Keratinocyte (primary cell): Measurements from ENCODE around the gene PPFIBP2. TPM values are rescaled to one million over a fixed set of nuclear protein-coding genes. Genes with fewer than 3 reads are reported as not detected.

Experiments
- DNase-seq: peaks from one replicate; pipeline ENCODE4 v3.0.0-alpha.2; 2011; ENCODE audit warnings: low read depth, missing footprints, low spot score
- FAIRE-seq: peaks from 2 replicates; lab custom pipeline; 2011; peaks lifted over from hg19 to GRCh38; lab: Jason Lieb, UNC
- H2AFZ ChIP-seq: 2 replicates; pipeline ENCODE4 v1.6.0; 2012; ENCODE audit warnings: low read length, control low read depth, inconsistent platforms; ENCODE audit not compliant: control insufficient read depth
- H3K27ac ChIP-seq: 2 replicates; pipeline ENCODE4 v1.5.1; 2011; ENCODE audit warnings: low read length; ENCODE audit not compliant: control insufficient read depth, insufficient read depth
- H3K27me3 ChIP-seq: 3 replicates; pipeline ENCODE4 v1.6.0; 2011; ENCODE audit warnings: low read length; ENCODE audit not compliant: control insufficient read depth, insufficient read depth; ENCODE audit errors: extremely low read depth
- H3K36me3 ChIP-seq, 2 experiments: 2 replicates in 1 of 2; 3 replicates in 1 of 2; pipeline ENCODE4 v1.5.1; 2011; ENCODE audit warnings: low read length in 2 of 2, mild to moderate bottlenecking in 1 of 2; ENCODE audit not compliant: control insufficient read depth in 2 of 2, insufficient read depth in 2 of 2; ENCODE audit errors: extremely low read depth in 1 of 2
- H3K4me1 ChIP-seq: 3 replicates; pipeline ENCODE4 v1.5.1; 2011; ENCODE audit warnings: low read length; ENCODE audit not compliant: control insufficient read depth, insufficient read depth; ENCODE audit errors: extremely low read depth
- H3K4me2 ChIP-seq: 3 replicates; pipeline ENCODE4 v1.6.0; 2011; ENCODE audit warnings: low read depth, low read length; ENCODE audit not compliant: control insufficient read depth, insufficient read depth; ENCODE audit errors: extremely low read depth
- H3K4me3 ChIP-seq, 3 experiments: fragments of 200-600 bp in 1 of 3; sonication (generic) in 1 of 3; 2 replicates in 2 of 3; 3 replicates in 1 of 3; pipeline ENCODE4 v1.5.1; 2011 to 2016; ENCODE audit warnings: low read length in 3 of 3, mild to moderate bottlenecking in 3 of 3, control low read depth in 2 of 3, inconsistent platforms in 1 of 3, low read depth in 1 of 3, mixed read lengths in 1 of 3, mixed run types in 1 of 3, moderate library complexity in 1 of 3; ENCODE audit not compliant: control insufficient read depth in 2 of 3, insufficient read depth in 2 of 3; ENCODE audit errors: extremely low read depth in 1 of 3
- H3K79me2 ChIP-seq: 2 replicates; pipeline ENCODE4 v1.6.0; 2012; ENCODE audit warnings: low read length; ENCODE audit not compliant: control insufficient read depth, insufficient read depth
- H3K9ac ChIP-seq: 3 replicates; pipeline ENCODE4 v1.6.0; 2011; ENCODE audit warnings: low read length; ENCODE audit not compliant: control insufficient read depth, insufficient read depth; ENCODE audit errors: extremely low read depth
- H3K9me1 ChIP-seq: 3 replicates; pipeline ENCODE4 v1.6.0; 2011; ENCODE audit warnings: low read length; ENCODE audit not compliant: control insufficient read depth, insufficient read depth; ENCODE audit errors: extremely low read depth
- H3K9me3 ChIP-seq: 2 replicates; pipeline ENCODE4 v1.5.1; 2012; ENCODE audit warnings: low read depth, low read length; ENCODE audit not compliant: control insufficient read depth
- H4K20me1 ChIP-seq: 3 replicates; pipeline ENCODE4 v1.6.0; 2011; ENCODE audit warnings: low read length; ENCODE audit not compliant: control insufficient read depth, insufficient read depth; ENCODE audit errors: extremely low read depth
- CTCF ChIP-seq, 3 experiments: IDR thresholded peaks in 1 of 3; conservative IDR thresholded peaks in 1 of 3; optimal IDR thresholded peaks in 1 of 3; 2 replicates in 2 of 3; 3 replicates in 1 of 3; pipeline versions ENCODE3 to v1.5.1; 2011; ENCODE audit warnings: low read length in 3 of 3, mild to moderate bottlenecking in 3 of 3, moderate library complexity in 2 of 3, control low read depth in 1 of 3, inconsistent platforms in 1 of 3; ENCODE audit not compliant: insufficient read depth in 2 of 3; ENCODE audit errors: extremely low read depth in 1 of 3
- EZH2 ChIP-seq: IDR thresholded peaks from one replicate; pipeline ENCODE4 v1.6.1; 2012; ENCODE audit warnings: inconsistent platforms, mild to moderate bottlenecking, low read length, moderate library complexity
- dilution Hi-C: fragments of 300-500 bp; cut with MboI; formaldehyde crosslinking; loops from one replicate; pipeline ENCODE4 v1.7.0; 2020; ENCODE audit warnings: low sequenced_read_pairs; ENCODE audit not compliant: extremely low pct_ligation_motif_present
- polyA plus RNA-seq, 5 experiments: library from polyadenylated mRNA; depleted of rRNA in 3 of 5; stranded (reverse) in 3 of 5; stranded (forward) in 1 of 5; unstranded in 1 of 5; fragments of >200 nt; gene quantifications; 1 replicate in 1 of 5; 2 replicates in 3 of 5; 3 replicates in 1 of 5; pipeline versions ENCODE4 v1.2.1 to v1.2.3, GENCODE V29; 2011 to 2012; ENCODE audit warnings: missing spikeins in 2 of 5, low read depth in 1 of 5, low replicate concordance in 1 of 5

Gene PPFIBP2
- polyA plus RNA-seq, 1 donor (not counting 4 experiments of a cell fraction or from before 2014, with no cell fraction given): 11.0 TPM

DNA sequence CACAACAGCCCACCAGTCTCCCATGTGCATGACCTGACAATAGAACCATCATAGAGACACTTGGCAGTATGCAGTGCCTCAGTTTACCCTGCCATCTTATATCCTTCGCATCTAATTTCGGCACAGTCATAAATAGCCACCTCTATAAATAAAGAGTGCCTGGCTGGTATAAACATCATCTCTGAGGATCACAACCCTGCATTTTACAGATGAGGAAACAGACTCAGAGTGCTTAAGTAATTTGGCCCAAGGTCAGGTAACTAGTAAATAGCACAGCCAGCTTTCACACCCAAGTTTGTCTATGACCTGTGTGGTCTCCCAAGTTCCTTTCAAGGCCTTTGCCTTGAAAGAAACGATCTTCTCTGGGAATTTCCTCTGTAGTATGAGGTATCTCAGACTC, 114.9 kb downstream of the PPFIBP2 start:
- no peak for TF ChIP-seq CTCF (optimal IDR thresholded peaks at IDR 0.05 in 1 of 3, IDR thresholded peaks at IDR 0.05 in 1 of 3, conservative IDR thresholded peaks at IDR 0.05 in 1 of 3; ENCODE audit: extremely low read depth in 1 of 3, insufficient read depth in 2 of 3, low read length in 3 of 3)
- TF ChIP-seq EZH2: no peak
- Histone ChIP-seq H3K27ac (no peak overlapping the region), H3K36me3 (peaks cover 0 to 6% of the 10 kb centered on the region in 2 experiments), H3K9ac (no peak overlapping the region), H2AFZ (no peak overlapping the region), H3K79me2 (no peaks in the 10 kb centered on the region), H3K4me3 (no peak overlapping the region), H3K4me2 (no peak overlapping the region), H3K9me3 (no peaks in the 10 kb centered on the region), H3K4me1 (no peaks in the 10 kb centered on the region), H3K27me3 (no peaks in the 10 kb centered on the region), H3K9me1 (no peaks in the 10 kb centered on the region), H4K20me1 (no peaks in the 10 kb centered on the region)
- DNase-seq (no peak), FAIRE-seq (no peak)
- dilution Hi-C loops: no loop called here

GRCh38 chr11:7630002-7630401, 116.2 kb downstream of the PPFIBP2 start:
- no peaks in the 10 kb centered on the region for H4K20me1 ChIP-seq
- dilution Hi-C loops: no loop called here
- H3K27me3 ChIP-seq: no peaks in the 10 kb centered on the region
- H3K4me3 ChIP-seq: no peak overlapping the region
- H3K9me3 ChIP-seq: no peaks in the 10 kb centered on the region
- H3K27ac ChIP-seq: no peak overlapping the region
- no peaks in the 10 kb centered on the region for H3K79me2 ChIP-seq
- no peak overlapping the region for H3K4me2 ChIP-seq
- H3K36me3 ChIP-seq: peaks cover 0 to 6% of the 10 kb centered on the region in 2 experiments
- H3K9me1 ChIP-seq: no peaks in the 10 kb centered on the region
- TF ChIP-seq EZH2 (no peak), CTCF (optimal IDR thresholded peaks at IDR 0.05 in 1 of 3, IDR thresholded peaks at IDR 0.05 in 1 of 3, conservative IDR thresholded peaks at IDR 0.05 in 1 of 3; ENCODE audit: extremely low read depth in 1 of 3, insufficient read depth in 2 of 3, low read length in 3 of 3) (no peak)
- no peaks in the 10 kb centered on the region for H3K4me1 ChIP-seq
- no peak overlapping the region for H3K9ac ChIP-seq
- FAIRE-seq: no peak
- no peak for DNase-seq
- no peak overlapping the region for H2AFZ ChIP-seq
